GM21381 (cell line): ENCODE data around the gene ANKRD44.
"Not testable (repeated sequence)": the region's sequence is repeated elsewhere in the genome, so short reads cannot be mapped to it uniquely, and the experiment has no call there.

ENCODE experiments used
- ATAC-seq: cut with Tn5 transposase; IDR thresholded peaks from one replicate; pipeline ENCODE4 v1.9.1; 2021; ENCODE audit warnings: mild to moderate bottlenecking, moderate library complexity; ENCODE audit not compliant: unreplicated experiment

Gene ANKRD44

GRCh38 chr2:197310271-197310985 lies at the start of gene ANKRD44:
Gene ANKRD44 (minus strand): TSS chr2:197310780. CDS start chr2:197310604, 176 bp downstream.
- ATAC-seq = peak; percentile 58

- no peak for ATAC-seq
These were observed 49.3 kb upstream of the ANKRD44 start for GRCh38 chr2:197359859-197360258.

GRCh38 chr2:197358931-197359330 lies 48.4 kb upstream of the ANKRD44 start:
- ATAC-seq = no peak

- no peak for ATAC-seq
These were observed 47.4 kb upstream of the ANKRD44 start for GRCh38 chr2:197357986-197358385.

- no peak for ATAC-seq
These were observed 45.6 kb upstream of the ANKRD44 start for GRCh38 chr2:197356136-197356535.

GRCh38 chr2:197354169-197354558 lies 43.6 kb upstream of the ANKRD44 start:
- ATAC-seq = no peak

DNA sequence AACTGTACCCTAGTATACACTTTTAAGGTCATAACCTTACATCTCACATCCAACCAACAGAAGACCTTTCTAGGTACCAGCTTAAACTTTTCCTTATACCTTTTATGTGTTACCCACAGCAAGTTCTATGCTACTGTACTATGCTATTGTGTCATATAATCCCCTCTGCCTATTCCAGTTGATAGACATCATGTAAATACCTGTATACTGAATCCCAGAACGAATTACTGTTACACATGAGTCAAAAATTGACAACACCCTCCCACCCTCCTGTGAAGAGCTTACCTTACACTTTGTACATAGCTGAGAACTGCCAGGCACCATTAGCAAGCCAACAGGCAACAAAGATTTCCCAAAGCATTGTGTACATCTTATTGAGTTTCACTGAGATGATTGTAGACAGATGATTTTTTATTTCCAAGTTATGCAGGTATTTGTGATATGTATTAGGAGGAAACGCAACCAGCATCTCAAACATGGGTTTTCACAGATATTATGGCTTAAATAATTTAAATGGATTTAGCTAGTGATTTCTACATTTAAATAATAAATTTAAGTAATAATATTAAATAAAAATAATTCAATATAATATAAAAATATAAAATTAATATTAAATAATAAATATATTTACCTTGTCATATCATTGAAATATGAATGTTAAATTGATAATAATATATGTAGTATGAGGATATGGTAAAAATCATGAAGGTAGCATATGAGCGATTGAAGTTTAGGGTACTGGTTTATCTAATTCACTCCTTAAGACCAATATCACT lies 43.0 kb upstream of the ANKRD44 start:
- no peak for ATAC-seq

DNA sequence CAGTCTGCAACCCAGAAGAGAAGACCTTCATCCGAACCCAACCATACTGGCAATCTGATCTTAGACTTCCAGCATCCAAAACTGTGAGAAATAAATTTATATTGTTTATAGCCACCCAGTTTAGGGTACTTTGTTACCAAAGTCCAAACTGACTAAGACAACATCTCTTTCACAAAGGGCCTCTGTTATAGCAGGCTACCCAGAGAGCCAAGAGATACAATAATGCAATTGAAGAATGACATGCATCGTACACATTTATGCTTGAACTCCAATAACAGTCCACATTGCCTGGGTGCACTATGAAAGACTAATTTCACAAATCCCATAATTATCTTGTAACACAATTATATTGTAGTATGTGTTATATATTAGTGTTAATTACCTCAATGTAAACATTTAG lies 39.1 kb upstream of the ANKRD44 start:
- no peak for ATAC-seq

DNA sequence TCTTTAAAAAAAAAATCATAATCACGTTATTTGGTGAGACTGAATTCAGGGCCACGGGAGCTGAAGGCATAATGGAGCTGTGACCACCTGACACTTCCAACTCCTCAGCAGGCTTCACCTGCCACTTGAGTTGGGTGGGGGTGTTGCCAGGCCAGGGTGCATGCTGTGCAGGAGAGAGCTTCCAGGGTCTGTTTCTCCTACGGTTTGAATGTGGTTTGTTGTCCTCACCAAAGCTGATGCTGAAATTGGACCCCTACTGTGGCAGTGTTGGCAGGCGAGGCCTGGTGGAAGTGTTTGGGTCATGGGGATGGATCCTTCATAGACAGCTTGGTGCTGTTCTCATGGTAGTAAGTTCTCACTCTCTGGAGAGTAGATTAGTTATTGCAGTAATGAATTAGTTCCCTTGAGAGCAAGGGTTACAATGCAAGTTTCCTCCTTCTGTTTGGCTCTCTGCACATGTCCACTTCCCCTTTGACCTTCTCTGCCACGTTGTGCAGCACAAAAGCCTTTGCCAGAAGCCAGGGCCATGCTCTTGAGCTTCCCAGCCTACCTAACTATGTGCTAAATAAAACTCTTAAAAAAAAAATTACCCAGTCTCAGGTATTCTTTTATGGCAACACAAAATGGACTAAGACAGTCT lies 38.3 kb upstream of the ANKRD44 start:
- no peak for ATAC-seq

- ATAC-seq = no peak
These were observed 35.3 kb upstream of the ANKRD44 start for GRCh38 chr2:197345846-197346370.

DNA sequence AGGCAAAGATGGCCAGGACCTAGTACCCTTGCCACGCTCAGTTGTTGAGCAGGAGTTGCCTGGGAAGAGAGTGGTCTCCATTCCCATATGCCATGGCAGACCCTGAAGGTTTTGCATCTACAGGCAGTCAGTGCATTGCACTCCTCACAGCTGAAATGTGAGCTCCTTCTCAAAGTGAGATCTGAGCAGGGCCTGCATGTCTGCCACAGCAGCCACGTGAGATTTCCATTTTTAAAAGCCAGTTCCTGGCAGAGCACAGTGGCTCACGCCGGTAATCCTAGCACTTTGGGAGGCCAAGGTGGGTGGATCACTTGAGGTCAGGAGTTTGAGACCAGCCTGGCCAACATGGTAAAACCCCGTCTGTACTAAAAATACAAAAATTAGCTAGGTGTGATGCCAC lies 33.4 kb upstream of the ANKRD44 start:
- not testable (repeated sequence) for ATAC-seq

DNA sequence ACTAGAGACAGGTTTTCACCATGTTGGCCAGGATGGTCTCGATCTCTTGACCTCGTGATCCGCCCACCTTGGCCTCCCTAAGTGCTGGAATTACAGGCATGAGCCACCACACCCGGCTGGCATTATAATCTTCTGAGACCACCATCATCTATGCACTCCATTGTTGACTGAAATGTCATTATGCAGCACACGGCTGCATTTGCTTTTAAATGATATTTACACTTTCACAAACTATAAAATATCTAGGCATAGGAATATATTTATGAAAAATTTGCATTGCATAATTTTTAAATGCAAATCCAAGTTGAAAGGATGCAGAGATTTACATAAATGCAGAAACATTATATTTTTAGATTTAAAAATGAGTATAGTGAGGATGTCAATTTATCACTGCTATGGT lies 30.0 kb upstream of the ANKRD44 start:
- no peak for ATAC-seq

DNA sequence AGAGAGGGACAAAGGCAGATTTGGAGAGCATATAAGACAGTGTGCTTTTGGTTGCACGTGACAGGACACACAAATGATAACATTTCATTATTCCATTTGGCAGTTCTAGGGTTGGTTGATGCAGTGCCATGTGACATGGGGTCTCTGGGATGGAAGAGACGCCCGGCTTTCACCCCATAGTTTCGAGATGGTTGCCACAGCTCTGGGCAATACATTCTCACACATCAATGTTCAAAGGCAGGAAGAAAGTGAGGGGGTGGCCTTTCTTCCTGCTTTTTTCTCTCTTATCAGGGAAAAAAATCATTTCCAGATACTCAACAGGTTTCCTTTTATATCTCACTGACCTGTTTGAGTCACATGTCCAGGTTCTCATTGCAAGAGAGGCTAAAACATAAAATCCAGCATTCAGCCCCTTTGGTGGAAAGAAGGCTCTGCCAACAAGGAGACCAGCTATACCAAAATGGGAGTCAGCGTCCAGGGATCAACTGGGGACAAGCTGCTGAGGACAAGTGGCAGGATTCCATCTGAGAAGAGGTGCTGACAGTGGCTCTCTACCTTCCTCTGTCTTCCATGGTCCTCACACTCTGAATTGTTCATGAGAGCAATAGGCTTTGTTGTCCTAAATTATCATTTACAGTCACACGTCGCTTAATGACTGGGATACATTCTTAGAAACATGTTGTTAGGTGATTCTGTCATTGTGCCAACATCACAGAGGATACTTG lies 29.1 kb upstream of the ANKRD44 start:
- ATAC-seq = no peak

- no peak for ATAC-seq
These were observed 28.4 kb upstream of the ANKRD44 start for GRCh38 chr2:197339016-197339415.

DNA sequence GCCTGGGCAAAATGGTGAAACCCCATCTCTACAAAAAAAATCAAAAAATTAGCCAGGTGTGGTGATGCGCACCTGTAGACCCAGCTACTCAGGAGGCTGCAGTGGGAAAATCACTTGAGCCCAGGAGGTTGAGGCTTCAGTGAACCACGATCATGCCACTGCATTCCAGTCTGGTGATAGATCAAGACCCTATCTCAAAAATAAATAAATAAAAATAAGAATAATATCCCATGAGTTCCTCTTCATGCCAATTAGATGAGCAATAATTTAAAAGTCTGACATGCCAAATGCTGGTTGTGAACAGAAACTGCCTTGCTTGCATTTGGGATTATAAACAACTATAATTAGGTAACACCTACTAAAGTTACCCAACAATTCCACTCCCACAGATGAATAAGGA lies 22.1 kb upstream of the ANKRD44 start:
- ATAC-seq = no peak

DNA sequence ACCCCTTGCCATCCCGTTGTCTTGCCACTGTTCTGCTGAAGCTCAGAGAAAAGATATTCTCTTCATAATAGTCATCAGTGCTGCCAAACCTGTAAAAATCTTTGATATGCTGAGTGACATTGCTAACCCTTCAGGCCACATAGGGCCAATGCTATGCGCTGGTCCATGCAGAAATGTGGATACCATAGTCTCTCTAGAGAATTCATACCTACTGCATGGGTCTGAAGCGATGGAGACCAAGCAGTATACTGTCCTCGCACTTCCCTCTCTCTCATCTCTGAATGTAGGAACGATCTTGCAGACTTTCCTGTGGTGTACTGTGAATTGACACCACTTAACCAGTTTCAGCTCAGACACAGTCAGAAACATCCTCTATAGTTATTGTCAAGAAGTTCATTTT lies 17.9 kb upstream of the ANKRD44 start:
- no peak for ATAC-seq

GRCh38 chr2:197327472-197328098 lies 17.0 kb upstream of the ANKRD44 start:
- no peak for ATAC-seq

DNA sequence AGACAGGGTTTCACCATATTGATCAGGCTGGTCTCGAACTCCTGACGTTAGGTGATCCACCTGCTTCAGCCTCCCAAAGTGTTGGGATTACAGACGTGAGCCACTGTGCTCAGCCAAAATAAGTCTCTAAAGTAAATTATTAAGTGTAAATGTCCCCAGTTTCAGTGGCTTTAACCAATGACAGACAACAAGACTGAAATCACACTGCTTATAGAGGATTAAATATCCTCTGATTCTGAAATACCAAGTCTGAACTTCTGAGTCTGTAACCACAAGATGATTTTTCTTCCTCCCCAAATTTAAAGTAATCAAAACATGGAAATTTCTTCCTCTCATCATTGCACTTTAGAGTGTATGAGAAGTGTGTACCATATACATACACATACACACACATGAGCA lies 16.5 kb upstream of the ANKRD44 start:
- no peak for ATAC-seq

DNA sequence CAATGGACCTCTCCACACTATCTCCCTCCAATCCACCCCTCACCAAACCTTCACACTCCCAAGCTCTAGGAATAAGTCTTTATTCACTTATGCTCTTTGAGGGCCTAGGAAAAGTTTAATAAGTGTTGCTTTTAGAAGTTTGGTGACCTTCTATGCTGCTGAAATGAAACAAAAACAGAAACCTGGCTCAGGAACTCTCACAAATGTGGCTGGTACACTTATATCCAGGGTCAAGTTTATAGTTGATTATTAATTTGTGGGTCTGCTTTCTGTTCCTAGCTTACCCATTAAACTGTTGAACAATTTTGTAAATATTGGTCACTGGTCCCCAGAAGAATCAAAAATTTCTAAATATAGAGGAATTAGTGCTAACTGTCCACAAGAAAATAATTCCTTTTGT lies 14.2 kb upstream of the ANKRD44 start:
- ATAC-seq = peak; percentile 88
